ENCODE data around the gene COL27A1.

- TF ChIP-seq REST (IDR thresholded peaks at IDR 0.05; ENCODE audit: unreplicated experiment) = no peak
- no peak for TF ChIP-seq EZH2 (IDR thresholded peaks at IDR 0.05; ENCODE audit: low read depth, unreplicated experiment)
- no peak for TF ChIP-seq POLR2AphosphoS5 (IDR thresholded peaks at IDR 0.05; ENCODE audit: low read depth)
Measured at GRCh38 chr9:114183006-114183405, 27.7 kb downstream of the COL27A1 start.

All from GM23338 (cell line).